Measurements from ENCODE around the gene ROPN1B.

The ROPN1B gene

GRCh38 chr3:126004692-126005091 is 35.7 kb downstream of the ROPN1B start:
- DNase-seq (ENCODE audit: low read depth), result no peak

GRCh38 chr3:126005951-126006350 is 37.0 kb downstream of the ROPN1B start:
- DNase-seq (ENCODE audit: low read depth), result no peak

GRCh38 chr3:126008219-126008618 is 39.2 kb downstream of the ROPN1B start:
- no peak for DNase-seq (ENCODE audit: low read depth)

GRCh38 chr3:126009181-126009580 is 40.2 kb downstream of the ROPN1B start:
- no peak for DNase-seq (ENCODE audit: low read depth)

- DNase-seq (ENCODE audit: low read depth), result no peak
These were observed 44.8 kb downstream of the ROPN1B start for GRCh38 chr3:126013751-126014156.

GRCh38 chr3:126014252-126014651 is 45.3 kb downstream of the ROPN1B start:
- DNase-seq (ENCODE audit: low read depth), result no peak

- no peak for DNase-seq (ENCODE audit: low read depth)
These were observed 46.1 kb downstream of the ROPN1B start for GRCh38 chr3:126015075-126015474.

GRCh38 chr3:126016616-126017015 is 47.6 kb downstream of the ROPN1B start:
- no peak for DNase-seq (ENCODE audit: low read depth)

- DNase-seq (ENCODE audit: low read depth), result no peak
These were observed 48.4 kb downstream of the ROPN1B start for GRCh38 chr3:126017362-126017761.

- no peak for DNase-seq (ENCODE audit: low read depth)
These were observed 49.6 kb downstream of the ROPN1B start for GRCh38 chr3:126018545-126018944.

- no peak for DNase-seq (ENCODE audit: low read depth)
These were observed 50.0 kb downstream of the ROPN1B start for GRCh38 chr3:126018995-126019394.

GRCh38 chr3:126019683-126020082 is 50.7 kb downstream of the ROPN1B start:
- no peak for DNase-seq (ENCODE audit: low read depth)

GRCh38 chr3:126021224-126021623 is 52.2 kb downstream of the ROPN1B start:
- DNase-seq (ENCODE audit: low read depth), result no peak

GRCh38 chr3:126021702-126022101 is 52.7 kb downstream of the ROPN1B start:
- DNase-seq (ENCODE audit: low read depth), result no peak

- DNase-seq (ENCODE audit: low read depth), result no peak
These were observed 53.9 kb downstream of the ROPN1B start for GRCh38 chr3:126022741-126023359.

GRCh38 chr3:126023390-126023789 is 54.4 kb downstream of the ROPN1B start:
- no peak for DNase-seq (ENCODE audit: low read depth)

- no peak for DNase-seq (ENCODE audit: low read depth)
These were observed 55.3 kb downstream of the ROPN1B start for GRCh38 chr3:126024049-126024854.

GRCh38 chr3:126025116-126025729 is 56.2 kb downstream of the ROPN1B start:
- DNase-seq (ENCODE audit: low read depth), result no peak

- DNase-seq (ENCODE audit: low read depth), result no peak
These were observed 56.9 kb downstream of the ROPN1B start for GRCh38 chr3:126025862-126026261.

- DNase-seq (ENCODE audit: low read depth), result no peak
These were observed 57.3 kb downstream of the ROPN1B start for GRCh38 chr3:126026277-126026751.

- DNase-seq (ENCODE audit: low read depth), result no peak
These were observed 57.8 kb downstream of the ROPN1B start for GRCh38 chr3:126026761-126027160.

- DNase-seq (ENCODE audit: low read depth), result no peak
These were observed 59.1 kb downstream of the ROPN1B start for GRCh38 chr3:126028096-126028495.

GRCh38 chr3:126029241-126029640 is 60.3 kb downstream of the ROPN1B start:
- DNase-seq (ENCODE audit: low read depth), result no peak
